ENCODE data around the gene NR3C2. TPM values are rescaled to one million over a fixed set of nuclear protein-coding genes. Genes with fewer than 3 reads are reported as not detected.

The NR3C2 gene
- polyA plus RNA-seq, 1 of the 3 experiments (the other 2 are of a cell fraction) = 0.02 TPM

DNA sequence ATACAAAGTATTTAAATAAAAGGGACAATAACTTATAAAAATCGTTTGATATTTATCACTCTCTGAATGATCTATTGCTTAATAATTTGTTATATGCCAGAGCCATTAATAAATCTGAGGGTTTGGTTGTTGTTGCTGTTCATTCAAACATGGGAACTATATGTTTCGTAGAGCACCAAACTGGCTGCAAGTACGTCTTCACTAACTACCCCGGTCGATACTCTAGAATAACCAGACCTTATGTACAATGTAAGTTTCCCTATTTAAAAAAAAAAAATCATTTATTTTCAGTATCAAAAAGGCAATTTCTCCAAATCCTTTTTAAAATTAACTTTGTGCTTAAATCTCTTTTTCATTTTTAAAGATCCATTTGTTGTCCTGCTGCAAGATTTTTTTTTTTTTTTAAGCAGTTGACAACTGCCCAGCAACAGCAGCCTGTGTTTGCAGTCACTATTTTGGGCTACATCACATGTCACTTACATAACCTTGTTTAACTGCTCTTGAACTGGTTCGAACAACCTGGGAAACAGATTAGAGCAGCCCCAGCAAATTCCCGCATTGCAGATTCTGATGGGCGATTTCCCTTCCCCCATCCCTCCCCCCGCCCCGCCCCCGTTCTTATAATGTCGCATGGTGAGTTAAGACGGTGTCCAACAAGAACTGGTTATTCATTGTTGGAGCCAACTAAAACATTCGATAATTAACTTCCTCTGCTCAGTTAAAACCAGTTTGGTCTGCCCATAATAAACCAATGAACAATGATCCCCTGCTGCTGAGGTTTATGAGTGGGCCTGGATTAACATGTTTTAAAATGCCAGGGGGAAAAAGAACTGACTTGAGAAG, 238.9 kb downstream of the NR3C2 start:
- ChIA-PET CTCF (interaction anchor here (1.1 kb wide), 1 partner anchor 10 kb away, joined by 3 read pairs; no protein-coding TSS in a partner anchor), POLR2A (no interaction called here)
- Histone ChIP-seq H2AFZ (ENCODE audit: low read depth) (no peak overlapping the region), H3K4me2 (no peak overlapping the region), H3F3A (replicated peaks; ENCODE audit: insufficient read depth) (no peaks in the 10 kb centered on the region), H3K4me1 (ENCODE audit: control insufficient read depth in 1 of 2, insufficient read depth in 2 of 2, low read depth in 1 of 2, low read length in 1 of 2) (peaks cover 0 to 2% of the 10 kb centered on the region in 2 experiments; a peak in 1 of 4 replicates), H3K27me3 (ENCODE audit: insufficient read depth) (no peaks in the 10 kb centered on the region), H3K27ac (ENCODE audit: low read depth in 2 of 2, low read length in 1 of 2) (no peak overlapping the region), H3K9me3 (no peaks in the 10 kb centered on the region), H4K20me1 (ENCODE audit: insufficient read depth) (no peaks in the 10 kb centered on the region), H3K9me2 (no peaks in the 10 kb centered on the region), H3K36me3 (replicated peaks in 1 of 2; ENCODE audit: control insufficient read depth in 1 of 2, insufficient read depth in 2 of 2, low read length in 1 of 2) (no peaks in the 10 kb centered on the region), H3K9ac (no peak overlapping the region), H3K4me3 (ENCODE audit: low read depth in 2 of 2, low read length in 1 of 2) (no peak overlapping the region), H3K79me2 (ENCODE audit: insufficient read depth) (no peaks in the 10 kb centered on the region)
- TF ChIP-seq TCF12 (IDR thresholded peaks at IDR 0.05) (no peak), SIN3A (IDR thresholded peaks at IDR 0.05; ENCODE audit: borderline replicate concordance, low read depth, low read length) (no peak), YY1 (IDR thresholded peaks at IDR 0.05; ENCODE audit: low read depth) (no peak), GABPA (IDR thresholded peaks at IDR 0.05; ENCODE audit: low read depth) (no peak), ELF1 (IDR thresholded peaks at IDR 0.05) (no peak), MEF2A (IDR thresholded peaks at IDR 0.05; ENCODE audit: borderline replicate concordance, low read depth) (no peak), TAF1 (IDR thresholded peaks at IDR 0.05; ENCODE audit: borderline replicate concordance, low read depth, low read length) (no peak), TEAD4 (IDR thresholded peaks at IDR 0.05; ENCODE audit: borderline replicate concordance, insufficient read depth) (no peak), RCOR1 (IDR thresholded peaks at IDR 0.05; ENCODE audit: low read length) (no peak), FOSL2 (IDR thresholded peaks at IDR 0.05; ENCODE audit: borderline replicate concordance, low read depth) (no peak)
- TF ChIP-seq, protein P1, sequence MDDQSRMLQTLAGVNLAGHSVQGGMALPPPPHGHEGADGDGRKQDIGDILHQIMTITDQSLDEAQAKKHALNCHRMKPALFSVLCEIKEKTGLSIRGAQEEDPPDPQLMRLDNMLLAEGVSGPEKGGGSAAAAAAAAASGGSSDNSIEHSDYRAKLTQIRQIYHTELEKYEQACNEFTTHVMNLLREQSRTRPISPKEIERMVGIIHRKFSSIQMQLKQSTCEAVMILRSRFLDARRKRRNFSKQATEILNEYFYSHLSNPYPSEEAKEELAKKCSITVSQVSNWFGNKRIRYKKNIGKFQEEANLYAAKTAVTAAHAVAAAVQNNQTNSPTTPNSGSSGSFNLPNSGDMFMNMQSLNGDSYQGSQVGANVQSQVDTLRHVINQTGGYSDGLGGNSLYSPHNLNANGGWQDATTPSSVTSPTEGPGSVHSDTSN (IDR thresholded peaks at IDR 0.05) = no peak
- TF ChIP-seq, protein P2, sequence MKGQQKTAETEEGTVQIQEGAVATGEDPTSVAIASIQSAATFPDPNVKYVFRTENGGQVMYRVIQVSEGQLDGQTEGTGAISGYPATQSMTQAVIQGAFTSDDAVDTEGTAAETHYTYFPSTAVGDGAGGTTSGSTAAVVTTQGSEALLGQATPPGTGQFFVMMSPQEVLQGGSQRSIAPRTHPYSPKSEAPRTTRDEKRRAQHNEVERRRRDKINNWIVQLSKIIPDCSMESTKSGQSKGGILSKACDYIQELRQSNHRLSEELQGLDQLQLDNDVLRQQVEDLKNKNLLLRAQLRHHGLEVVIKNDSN (IDR thresholded peaks at IDR 0.05; ENCODE audit: borderline replicate concordance, low read depth) = no peak
- TF ChIP-seq, protein P3, sequence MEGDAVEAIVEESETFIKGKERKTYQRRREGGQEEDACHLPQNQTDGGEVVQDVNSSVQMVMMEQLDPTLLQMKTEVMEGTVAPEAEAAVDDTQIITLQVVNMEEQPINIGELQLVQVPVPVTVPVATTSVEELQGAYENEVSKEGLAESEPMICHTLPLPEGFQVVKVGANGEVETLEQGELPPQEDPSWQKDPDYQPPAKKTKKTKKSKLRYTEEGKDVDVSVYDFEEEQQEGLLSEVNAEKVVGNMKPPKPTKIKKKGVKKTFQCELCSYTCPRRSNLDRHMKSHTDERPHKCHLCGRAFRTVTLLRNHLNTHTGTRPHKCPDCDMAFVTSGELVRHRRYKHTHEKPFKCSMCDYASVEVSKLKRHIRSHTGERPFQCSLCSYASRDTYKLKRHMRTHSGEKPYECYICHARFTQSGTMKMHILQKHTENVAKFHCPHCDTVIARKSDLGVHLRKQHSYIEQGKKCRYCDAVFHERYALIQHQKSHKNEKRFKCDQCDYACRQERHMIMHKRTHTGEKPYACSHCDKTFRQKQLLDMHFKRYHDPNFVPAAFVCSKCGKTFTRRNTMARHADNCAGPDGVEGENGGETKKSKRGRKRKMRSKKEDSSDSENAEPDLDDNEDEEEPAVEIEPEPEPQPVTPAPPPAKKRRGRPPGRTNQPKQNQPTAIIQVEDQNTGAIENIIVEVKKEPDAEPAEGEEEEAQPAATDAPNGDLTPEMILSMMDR (IDR thresholded peaks at IDR 0.05) = no peak
- 53% methylated on average over 14 of the region's 14 CpGs for WGBS (ENCODE audit: low lambda C conversion rate)
- no peak for DNase-seq

DNA sequence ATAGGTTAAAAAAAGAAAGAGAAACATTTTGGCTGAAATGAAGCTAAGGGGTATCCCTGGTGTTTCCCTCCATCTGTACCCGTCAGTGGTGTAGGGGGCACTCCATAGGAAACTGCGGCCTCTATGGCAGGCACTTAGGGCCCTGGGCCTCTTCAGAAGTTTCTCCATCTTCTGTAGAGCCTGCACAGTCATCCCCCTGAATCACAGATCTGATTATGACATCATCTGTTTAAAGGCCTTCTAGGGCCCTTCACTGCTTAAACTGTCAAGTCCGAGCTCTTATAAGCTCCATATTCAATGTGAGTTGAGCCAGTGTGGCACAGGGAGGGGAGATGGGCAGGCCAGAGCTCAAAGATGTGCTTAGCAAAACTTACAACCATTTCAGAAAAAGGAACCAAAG, 241.3 kb downstream of the NR3C2 start:
- CTCF ChIA-PET = interaction anchor here (1.1 kb wide), 1 partner anchor 76 kb away, joined by 3 read pairs; no protein-coding TSS in a partner anchor
- no peak overlapping the region for H2AFZ ChIP-seq (ENCODE audit: low read depth)
- POLR2A ChIA-PET = no interaction called here
- TF ChIP-seq MXI1 (IDR thresholded peaks at IDR 0.05; ENCODE audit: low read depth, low read length) (no peak), EZH2phosphoT487 (IDR thresholded peaks at IDR 0.05; ENCODE audit: borderline replicate concordance, low read depth) (no peak), SIN3A (IDR thresholded peaks at IDR 0.05; ENCODE audit: borderline replicate concordance, low read depth, low read length) (no peak), CHD2 (IDR thresholded peaks at IDR 0.05; ENCODE audit: low read length, partially characterized antibody) (no peak), RAD21 (IDR thresholded peaks at IDR 0.05; ENCODE audit: low read length) (no peak)
- TF ChIP-seq, protein P3 (IDR thresholded peaks at IDR 0.05) = no peak
- no peak overlapping the region for H3K9ac ChIP-seq
- no peak overlapping the region for H3K4me2 ChIP-seq
- 34% methylated on average over 3 of the region's 3 CpGs for WGBS (ENCODE audit: low lambda C conversion rate)
- H4K20me1 ChIP-seq (ENCODE audit: insufficient read depth) = no peaks in the 10 kb centered on the region
- H3K9me3 ChIP-seq = no peaks in the 10 kb centered on the region
- DNase-seq = no peak
- no peaks in the 10 kb centered on the region for H3F3A ChIP-seq (replicated peaks; ENCODE audit: insufficient read depth)
- no peak overlapping the region for H3K27ac ChIP-seq (ENCODE audit: low read depth in 2 of 2, low read length in 1 of 2)
- H3K9me2 ChIP-seq = no peaks in the 10 kb centered on the region
- no peaks in the 10 kb centered on the region for H3K36me3 ChIP-seq (replicated peaks in 1 of 2; ENCODE audit: control insufficient read depth in 1 of 2, insufficient read depth in 2 of 2, low read length in 1 of 2)
- H3K4me1 ChIP-seq (ENCODE audit: control insufficient read depth in 1 of 2, insufficient read depth in 2 of 2, low read depth in 1 of 2, low read length in 1 of 2) = peaks cover 0 to 2% of the 10 kb centered on the region in 2 experiments; a peak in 1 of 4 replicates
- H3K27me3 ChIP-seq (ENCODE audit: insufficient read depth) = no peaks in the 10 kb centered on the region
- H3K79me2 ChIP-seq (ENCODE audit: insufficient read depth) = no peaks in the 10 kb centered on the region
- no peak overlapping the region for H3K4me3 ChIP-seq (ENCODE audit: low read depth in 2 of 2, low read length in 1 of 2)

Data from SK-N-SH (cell line).